ENCODE measurements around the gene DPT. TPM values are rescaled to one million over a fixed set of nuclear protein-coding genes. Genes with fewer than 3 reads are reported as not detected.

Gene DPT
- total RNA-seq, 2 donors from 2014 or later: 4.7 to 15.4 TPM

DNA sequence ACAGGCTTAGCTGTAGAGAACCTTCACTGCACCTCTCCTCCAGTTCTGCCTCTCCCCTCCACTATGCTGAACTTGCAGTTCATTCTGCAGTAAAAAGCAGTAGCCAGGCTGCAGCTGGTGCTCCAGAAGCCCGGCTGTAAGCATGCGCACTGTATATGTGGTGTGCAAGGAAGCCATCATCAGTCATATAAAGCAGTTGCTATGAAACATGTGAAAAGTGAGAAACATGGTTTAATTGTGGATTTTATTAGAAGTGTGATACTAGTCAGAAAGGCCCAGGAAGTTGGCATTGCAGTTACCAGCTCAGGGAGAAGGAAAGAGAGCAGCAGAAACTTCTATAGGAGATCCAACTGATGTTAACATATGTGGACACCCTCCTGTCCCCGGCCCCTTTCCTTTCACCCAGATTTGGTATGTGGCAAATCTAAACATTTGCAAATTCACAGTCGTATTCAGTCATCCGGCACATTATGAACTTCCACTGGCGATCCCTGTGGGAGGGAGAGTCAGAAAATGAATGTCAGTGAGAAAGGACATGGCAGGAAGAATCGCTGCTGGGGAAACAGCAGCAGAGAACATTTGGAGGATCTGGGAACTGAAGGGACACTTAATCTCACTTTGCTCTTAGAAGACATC is 32.8 kb downstream of the DPT start:
- H3K4me1 ChIP-seq (replicated peaks): no peaks in the 10 kb centered on the region
- no peaks in the 10 kb centered on the region for H3K27me3 ChIP-seq (replicated peaks; ENCODE audit: insufficient read depth)
- H3K27ac ChIP-seq: no peak overlapping the region
- H3K36me3 ChIP-seq: no peaks in the 10 kb centered on the region
- no peak for DNase-seq (ENCODE audit: low spot score)
- H3K4me3 ChIP-seq: no peak overlapping the region
- 61% methylated on average over 7 of the region's 7 CpGs for WGBS
- intact Hi-C loops (cut with DNase I): loop anchor here (10.0 kb wide), 1 partner anchor 409 kb away; the partner anchor contains the start of gene ATP1B1
- TF ChIP-seq, protein P1, sequence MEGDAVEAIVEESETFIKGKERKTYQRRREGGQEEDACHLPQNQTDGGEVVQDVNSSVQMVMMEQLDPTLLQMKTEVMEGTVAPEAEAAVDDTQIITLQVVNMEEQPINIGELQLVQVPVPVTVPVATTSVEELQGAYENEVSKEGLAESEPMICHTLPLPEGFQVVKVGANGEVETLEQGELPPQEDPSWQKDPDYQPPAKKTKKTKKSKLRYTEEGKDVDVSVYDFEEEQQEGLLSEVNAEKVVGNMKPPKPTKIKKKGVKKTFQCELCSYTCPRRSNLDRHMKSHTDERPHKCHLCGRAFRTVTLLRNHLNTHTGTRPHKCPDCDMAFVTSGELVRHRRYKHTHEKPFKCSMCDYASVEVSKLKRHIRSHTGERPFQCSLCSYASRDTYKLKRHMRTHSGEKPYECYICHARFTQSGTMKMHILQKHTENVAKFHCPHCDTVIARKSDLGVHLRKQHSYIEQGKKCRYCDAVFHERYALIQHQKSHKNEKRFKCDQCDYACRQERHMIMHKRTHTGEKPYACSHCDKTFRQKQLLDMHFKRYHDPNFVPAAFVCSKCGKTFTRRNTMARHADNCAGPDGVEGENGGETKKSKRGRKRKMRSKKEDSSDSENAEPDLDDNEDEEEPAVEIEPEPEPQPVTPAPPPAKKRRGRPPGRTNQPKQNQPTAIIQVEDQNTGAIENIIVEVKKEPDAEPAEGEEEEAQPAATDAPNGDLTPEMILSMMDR (IDR thresholded peaks at IDR 0.05): no peak
- TF ChIP-seq POLR2AphosphoS5 (IDR thresholded peaks at IDR 0.05): no peak
- no peak for TF ChIP-seq POLR2A (IDR thresholded peaks at IDR 0.05)
- H3K9me3 ChIP-seq: no peaks in the 10 kb centered on the region

DNA sequence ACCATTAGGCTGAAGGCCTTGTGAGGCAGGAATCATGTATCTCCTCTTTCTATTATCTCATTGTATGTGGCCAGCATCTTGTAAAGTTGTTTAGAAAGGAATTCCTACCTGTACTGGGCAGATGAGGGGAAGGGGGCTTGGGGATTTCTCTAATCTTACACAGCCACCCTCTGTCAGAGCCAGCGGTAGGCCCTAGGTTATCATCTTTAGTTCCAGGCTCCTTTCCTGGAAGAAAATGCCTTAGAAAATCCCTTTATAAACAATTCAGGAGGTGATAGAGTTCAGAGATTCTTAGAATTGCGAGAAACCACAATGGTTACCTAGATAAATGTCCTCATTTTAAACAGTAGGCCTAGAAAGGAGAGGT is 35.2 kb downstream of the DPT start:
- H3K27me3 ChIP-seq (replicated peaks; ENCODE audit: insufficient read depth): no peaks in the 10 kb centered on the region
- no peak overlapping the region for H3K4me3 ChIP-seq
- H3K4me1 ChIP-seq (replicated peaks): no peaks in the 10 kb centered on the region
- intact Hi-C loops (cut with DNase I): loop anchor here (10.0 kb wide), 1 partner anchor 411 kb away; the partner anchor contains the start of gene ATP1B1
- TF ChIP-seq POLR2AphosphoS5 (IDR thresholded peaks at IDR 0.05): no peak
- TF ChIP-seq, protein P1 (IDR thresholded peaks at IDR 0.05): no peak
- no peak for TF ChIP-seq POLR2A (IDR thresholded peaks at IDR 0.05)
- H3K9me3 ChIP-seq: no peaks in the 10 kb centered on the region
- H3K36me3 ChIP-seq: no peaks in the 10 kb centered on the region
- H3K27ac ChIP-seq: no peak overlapping the region
- 97% methylated on average over 2 of the region's 2 CpGs for WGBS
- DNase-seq (ENCODE audit: low spot score): no peak

DNA sequence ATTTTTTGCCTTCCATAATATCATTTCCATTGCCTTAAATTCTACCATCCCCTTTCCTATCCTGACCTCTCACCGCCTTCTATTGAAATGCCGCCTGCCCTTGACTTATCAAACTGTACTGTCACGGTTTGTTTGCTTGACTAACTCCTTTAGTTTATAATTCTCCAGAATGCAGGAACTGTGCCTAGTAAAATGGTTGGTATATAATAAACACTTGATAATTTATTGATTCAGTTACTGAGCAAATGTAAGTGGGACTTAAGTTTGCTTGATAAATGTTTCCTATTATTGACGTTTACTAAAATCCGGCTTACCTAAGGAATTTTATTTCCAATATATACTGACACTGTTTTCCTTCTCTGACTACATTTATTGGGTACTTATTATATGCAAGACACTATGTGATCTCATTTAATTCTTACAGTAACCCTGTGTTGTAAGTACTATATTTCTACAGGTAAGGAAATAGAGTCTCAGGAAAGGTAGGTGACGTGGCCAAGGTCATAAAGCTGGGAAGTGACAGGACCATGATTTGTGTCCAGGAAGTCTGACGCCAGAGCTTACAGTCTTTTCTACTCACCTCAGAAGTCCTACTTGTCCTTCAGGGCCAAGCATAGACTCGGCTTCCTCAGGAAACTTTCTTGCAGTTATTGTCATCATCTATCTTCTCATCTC is 35.7 kb downstream of the DPT start:
- H3K4me1 ChIP-seq (replicated peaks): no peaks in the 10 kb centered on the region
- DNase-seq (ENCODE audit: low spot score): no peak
- H3K36me3 ChIP-seq: no peaks in the 10 kb centered on the region
- no peaks in the 10 kb centered on the region for H3K9me3 ChIP-seq
- intact Hi-C loops (cut with DNase I): loop anchor here (10.0 kb wide), 1 partner anchor 411 kb away; the partner anchor contains the start of gene ATP1B1
- no peak overlapping the region for H3K4me3 ChIP-seq
- no peak overlapping the region for H3K27ac ChIP-seq
- no peaks in the 10 kb centered on the region for H3K27me3 ChIP-seq (replicated peaks; ENCODE audit: insufficient read depth)
- 65% methylated on average over 8 of the region's 8 CpGs for WGBS
- TF ChIP-seq POLR2AphosphoS5 (IDR thresholded peaks at IDR 0.05) (no peak), POLR2A (IDR thresholded peaks at IDR 0.05) (no peak)
- TF ChIP-seq, protein P1 (IDR thresholded peaks at IDR 0.05): no peak

DNA sequence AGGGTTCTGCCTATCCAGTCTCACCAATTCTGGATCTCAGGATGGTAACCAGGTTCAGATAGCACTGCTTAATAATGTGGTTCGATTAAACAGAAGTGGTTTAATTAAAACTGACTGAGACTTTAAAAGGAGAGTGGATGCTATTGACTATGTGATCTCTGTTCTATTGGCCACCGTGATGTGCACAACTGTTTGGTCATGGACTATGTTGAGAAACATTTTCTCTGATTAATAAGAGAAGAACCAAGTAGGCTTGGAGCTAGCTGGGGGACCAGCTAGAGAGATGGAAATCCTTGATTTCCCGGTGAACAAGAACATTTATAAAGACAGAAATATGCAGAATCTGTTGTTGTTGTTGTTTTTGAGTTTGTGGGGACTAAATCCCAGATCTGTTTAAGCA is 36.5 kb downstream of the DPT start:
- Histone ChIP-seq H3K27ac (no peak overlapping the region), H3K4me3 (no peak overlapping the region), H3K36me3 (no peaks in the 10 kb centered on the region), H3K9me3 (no peaks in the 10 kb centered on the region), H3K27me3 (replicated peaks; ENCODE audit: insufficient read depth) (no peaks in the 10 kb centered on the region), H3K4me1 (replicated peaks) (no peaks in the 10 kb centered on the region)
- no peak for TF ChIP-seq POLR2AphosphoS5 (IDR thresholded peaks at IDR 0.05)
- no peak for TF ChIP-seq POLR2A (IDR thresholded peaks at IDR 0.05)
- TF ChIP-seq, protein P1 (IDR thresholded peaks at IDR 0.05): no peak
- no peak for DNase-seq (ENCODE audit: low spot score)
- WGBS: 97% methylated on average over 3 of the region's 3 CpGs
- intact Hi-C loops (cut with DNase I): loop anchor here (10.0 kb wide), 1 partner anchor 412 kb away; the partner anchor contains the start of gene ATP1B1

Data from prostate gland (tissue), 2 donors.